ENCODE measurements around the gene MAPK8. TPM values are rescaled to one million over a fixed set of nuclear protein-coding genes. Genes with fewer than 3 reads are reported as not detected.

The MAPK8 gene
- total and polyA plus RNA-seq, 9 of the 15 experiments (the other 6 are each of a cell fraction or from before 2014, with no cell fraction given), result 6.4 to 159 (median 71.0) TPM

DNA sequence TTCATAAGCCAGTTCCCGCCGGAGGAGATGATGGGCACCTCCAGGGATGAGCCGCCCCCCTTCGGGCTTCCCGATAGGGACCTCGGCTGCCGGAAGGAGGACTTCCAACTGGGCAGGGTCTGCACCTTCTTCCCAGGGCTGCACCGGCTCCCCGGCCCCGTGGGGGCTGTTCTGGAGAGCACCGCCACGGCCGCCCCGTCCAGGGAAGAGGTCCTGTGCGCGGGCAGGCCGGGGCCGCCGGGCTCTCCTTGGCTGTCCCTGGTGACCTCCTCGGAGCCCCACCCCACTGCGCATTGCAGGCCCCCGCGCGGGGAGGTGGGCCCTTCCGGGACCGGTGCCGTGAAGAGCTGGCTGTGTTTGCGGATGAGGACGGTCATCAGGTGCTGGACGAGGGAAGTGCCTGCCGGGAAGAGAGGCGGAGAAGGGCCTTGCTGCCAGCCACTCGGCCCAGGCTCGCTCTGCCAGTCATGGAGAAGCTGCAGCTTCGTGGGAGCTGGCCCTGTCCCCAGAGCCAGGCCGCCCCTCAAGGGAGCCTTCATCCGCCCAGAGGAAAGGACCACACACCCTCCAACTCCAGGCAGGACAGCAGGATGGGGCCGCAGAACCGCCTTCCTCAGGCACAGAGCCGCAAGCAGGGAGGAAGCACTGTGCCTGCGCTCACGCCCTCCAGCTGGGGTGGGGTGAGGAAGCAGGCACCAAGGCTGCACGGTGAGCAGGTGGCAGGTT, 144.4 kb downstream of the MAPK8 start (continued):
- TF ChIP-seq ZNF507 (tag; conservative IDR thresholded peaks at IDR 0.05) (no peak), ZNF134 (CRISPR knock-in tag; conservative IDR thresholded peaks at IDR 0.05) (no peak), GTF2F1 (IDR thresholded peaks at IDR 0.05; ENCODE audit: low read depth, low read length) (no peak), ZNF77 (CRISPR knock-in tag; IDR thresholded peaks at IDR 0.05) (no peak)
- TF ChIP-seq, protein P1, sequence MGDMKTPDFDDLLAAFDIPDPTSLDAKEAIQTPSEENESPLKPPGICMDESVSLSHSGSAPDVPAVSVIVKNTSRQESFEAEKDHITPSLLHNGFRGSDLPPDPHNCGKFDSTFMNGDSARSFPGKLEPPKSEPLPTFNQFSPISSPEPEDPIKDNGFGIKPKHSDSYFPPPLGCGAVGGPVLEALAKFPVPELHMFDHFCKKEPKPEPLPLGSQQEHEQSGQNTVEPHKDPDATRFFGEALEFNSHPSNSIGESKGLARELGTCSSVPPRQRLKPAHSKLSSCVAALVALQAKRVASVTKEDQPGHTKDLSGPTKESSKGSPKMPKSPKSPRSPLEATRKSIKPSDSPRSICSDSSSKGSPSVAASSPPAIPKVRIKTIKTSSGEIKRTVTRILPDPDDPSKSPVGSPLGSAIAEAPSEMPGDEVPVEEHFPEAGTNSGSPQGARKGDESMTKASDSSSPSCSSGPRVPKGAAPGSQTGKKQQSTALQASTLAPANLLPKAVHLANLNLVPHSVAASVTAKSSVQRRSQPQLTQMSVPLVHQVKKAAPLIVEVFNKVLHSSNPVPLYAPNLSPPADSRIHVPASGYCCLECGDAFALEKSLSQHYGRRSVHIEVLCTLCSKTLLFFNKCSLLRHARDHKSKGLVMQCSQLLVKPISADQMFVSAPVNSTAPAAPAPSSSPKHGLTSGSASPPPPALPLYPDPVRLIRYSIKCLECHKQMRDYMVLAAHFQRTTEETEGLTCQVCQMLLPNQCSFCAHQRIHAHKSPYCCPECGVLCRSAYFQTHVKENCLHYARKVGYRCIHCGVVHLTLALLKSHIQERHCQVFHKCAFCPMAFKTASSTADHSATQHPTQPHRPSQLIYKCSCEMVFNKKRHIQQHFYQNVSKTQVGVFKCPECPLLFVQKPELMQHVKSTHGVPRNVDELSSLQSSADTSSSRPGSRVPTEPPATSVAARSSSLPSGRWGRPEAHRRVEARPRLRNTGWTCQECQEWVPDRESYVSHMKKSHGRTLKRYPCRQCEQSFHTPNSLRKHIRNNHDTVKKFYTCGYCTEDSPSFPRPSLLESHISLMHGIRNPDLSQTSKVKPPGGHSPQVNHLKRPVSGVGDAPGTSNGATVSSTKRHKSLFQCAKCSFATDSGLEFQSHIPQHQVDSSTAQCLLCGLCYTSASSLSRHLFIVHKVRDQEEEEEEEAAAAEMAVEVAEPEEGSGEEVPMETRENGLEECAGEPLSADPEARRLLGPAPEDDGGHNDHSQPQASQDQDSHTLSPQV (IDR thresholded peaks at IDR 0.05), result no peak

All from K562 (cell line).